Activated naive CD4-positive, alpha-beta T cell (primary cell): Measurements from ENCODE around the gene NEK2.
A peak's percentile ranks its signal among the peaks of the same experiment; 100 is the strongest.
"Not testable (repeated sequence)": the region's sequence is repeated elsewhere in the genome, so short reads cannot be mapped to it uniquely, and the experiment has no call there.

Experiments
- DNase-seq, 4 experiments: peaks; one replicate each; lab custom pipeline; 2025; lab: John Stamatoyannopoulos, UW

The NEK2 gene

DNA sequence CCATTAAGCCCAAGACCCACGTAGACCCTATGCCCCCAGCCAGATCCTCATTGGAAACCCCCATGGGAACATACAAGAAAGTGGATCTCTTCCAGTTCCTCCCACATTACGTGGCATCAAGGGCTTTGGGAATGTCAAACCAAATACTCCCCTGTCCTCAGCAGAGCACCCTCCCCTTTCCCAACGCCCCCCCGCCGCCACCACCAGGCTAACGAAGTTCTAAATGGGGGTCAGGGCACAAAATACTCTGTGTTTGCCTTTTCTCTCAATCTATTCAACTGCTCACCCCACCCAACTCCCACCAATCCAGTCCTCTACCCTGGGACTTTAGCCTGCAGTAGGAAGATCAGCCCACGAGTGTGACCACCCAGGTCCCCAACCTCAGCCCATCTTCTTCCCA, 24.5 kb downstream of the NEK2 start:
- no peak for DNase-seq

DNA sequence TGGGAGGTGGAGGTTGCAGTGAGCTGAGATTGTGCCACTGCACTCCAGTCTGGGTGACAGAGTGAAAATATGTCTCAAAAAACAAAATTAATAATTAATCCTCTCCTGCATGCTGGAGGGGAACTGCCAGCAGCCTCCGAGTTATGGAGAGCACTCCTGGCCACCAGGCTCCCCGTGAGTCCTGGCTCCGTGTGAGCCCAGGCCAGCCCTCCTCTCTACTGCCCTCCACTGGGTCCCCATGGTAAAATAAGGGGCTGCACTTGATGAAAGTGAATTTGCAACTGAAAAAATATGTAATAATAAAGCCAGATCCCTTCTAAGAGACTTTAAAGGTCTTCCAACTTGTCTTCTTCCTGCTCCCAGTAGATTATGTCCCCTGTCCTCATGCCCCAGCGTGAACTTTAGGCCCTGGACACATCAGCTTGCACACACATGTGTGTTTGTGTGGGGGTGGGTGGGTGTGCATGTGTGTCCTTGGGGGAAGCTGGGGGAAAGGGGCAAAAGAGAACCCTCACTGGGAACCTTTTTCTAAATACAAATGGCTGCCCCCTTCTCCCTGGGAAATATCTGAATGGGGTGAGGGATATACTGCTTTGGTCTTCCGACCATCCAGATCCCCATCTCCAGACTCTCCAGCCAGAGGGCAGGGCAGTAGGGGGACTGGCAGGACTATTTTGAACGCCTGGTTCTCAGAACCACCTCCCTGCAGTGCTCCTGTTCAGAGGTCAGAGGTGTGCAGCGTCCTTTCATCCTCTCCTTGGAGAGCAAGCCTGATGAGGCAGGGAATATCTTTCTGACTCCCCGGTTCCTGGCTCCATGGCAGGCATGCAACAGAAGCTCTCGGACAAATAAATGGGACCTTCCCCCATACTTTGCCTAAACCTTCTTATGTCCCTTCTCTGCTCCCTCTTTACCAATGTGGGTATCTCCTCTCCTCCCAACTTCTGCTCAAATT, 26.2 kb downstream of the NEK2 start:
- peak in 1 of 4 experiments; percentile 5 for DNase-seq

DNA sequence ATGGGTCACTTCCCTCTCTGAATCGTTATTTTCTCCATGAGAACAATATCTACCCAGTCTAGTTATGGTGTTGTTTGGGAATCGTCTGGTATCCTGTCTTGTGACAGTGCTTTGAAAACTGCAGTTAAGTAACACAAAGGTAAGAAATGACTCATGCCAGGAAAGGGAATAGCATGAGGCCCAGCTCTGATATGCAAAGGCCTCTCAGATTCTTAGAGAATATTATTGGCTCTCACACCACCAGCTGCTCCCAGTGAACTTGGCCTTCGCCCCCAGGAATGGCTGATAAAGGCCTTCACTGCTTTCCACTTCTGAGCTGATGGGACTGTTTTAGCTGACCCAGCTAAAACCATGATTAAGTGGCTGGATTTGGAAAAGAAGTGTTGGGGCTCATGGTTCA, 27.1 kb downstream of the NEK2 start:
- no peak for DNase-seq

DNA sequence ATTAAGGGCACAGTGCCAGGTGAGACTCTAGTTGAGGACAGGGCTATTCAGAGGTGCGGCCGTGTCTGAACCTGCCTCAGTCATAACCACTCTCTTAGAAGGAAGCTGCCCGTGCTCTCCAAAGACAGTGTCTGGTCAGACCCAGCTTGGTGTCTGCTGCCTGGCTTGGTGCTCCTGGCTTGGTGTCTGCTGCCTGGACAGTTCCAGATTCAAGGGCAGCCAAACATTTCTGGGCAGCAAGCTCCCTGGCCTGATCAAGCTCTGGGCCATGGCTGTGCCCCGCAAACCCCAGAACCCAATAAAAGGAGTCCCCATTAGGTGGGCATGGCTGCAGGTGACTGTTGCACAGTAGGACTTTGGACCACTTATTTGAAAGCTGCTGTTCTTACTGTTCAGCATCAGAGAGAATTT, 27.7 kb downstream of the NEK2 start:
- DNase-seq = no peak

DNA sequence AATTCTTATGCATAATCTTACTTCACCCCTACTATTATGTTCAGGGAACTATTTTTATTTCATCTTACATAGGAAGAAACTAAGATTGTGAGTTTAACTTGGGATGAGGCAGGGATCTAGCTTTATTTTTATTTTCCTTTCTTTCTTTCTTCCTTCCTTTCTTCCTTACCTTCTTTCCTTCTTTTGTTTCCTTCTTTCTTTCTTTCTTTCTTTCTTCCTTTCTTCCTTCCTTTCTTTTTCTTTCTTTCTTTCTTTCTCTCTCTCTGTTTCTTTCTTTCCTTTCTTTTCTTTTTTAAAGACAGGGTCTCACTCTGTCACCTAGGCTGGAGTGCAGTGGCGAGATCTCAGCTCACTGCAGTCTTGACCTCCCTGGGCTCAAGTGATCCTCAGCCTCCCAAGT, 28.9 kb downstream of the NEK2 start:
- no peak for DNase-seq

DNA sequence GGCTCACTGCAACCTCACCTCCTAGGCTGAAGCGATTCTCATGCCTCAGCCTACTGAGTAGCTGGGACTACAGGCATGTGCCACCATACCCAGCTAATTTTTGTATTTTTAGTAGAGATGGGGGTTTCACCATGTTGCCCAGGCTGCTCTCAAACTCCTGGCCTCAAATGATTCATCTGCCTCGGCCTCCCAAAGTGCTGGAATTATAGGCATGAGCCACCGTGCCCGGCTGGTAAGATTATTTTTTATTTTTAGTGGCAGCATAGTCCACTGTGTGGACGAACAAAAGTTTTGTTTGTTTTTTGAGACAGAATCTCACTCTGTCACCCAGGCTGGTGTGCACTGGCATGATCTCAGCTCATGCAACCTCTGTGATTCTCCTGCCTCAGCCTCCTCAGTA, 29.8 kb downstream of the NEK2 start:
- DNase-seq = not testable (repeated sequence)

DNA sequence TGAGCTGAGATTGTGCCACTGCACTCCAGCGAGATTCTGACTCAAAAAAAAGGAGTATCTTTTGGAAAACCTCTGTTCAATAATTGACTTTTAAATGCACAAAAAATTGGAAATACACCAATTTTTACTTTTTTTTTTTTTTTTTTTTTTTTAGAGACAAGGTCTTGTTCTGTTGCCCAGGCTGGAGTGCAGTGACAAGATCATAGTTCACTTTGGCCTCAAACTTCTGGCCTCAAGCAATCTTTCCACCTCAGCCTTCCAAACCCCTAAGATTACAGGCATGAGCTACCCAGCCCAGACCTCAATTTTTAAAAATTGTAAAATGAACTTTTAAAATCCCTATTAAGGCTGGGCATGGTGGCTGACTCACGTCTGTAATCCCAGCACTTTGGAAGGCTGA, 30.8 kb downstream of the NEK2 start:
- no peak for DNase-seq

DNA sequence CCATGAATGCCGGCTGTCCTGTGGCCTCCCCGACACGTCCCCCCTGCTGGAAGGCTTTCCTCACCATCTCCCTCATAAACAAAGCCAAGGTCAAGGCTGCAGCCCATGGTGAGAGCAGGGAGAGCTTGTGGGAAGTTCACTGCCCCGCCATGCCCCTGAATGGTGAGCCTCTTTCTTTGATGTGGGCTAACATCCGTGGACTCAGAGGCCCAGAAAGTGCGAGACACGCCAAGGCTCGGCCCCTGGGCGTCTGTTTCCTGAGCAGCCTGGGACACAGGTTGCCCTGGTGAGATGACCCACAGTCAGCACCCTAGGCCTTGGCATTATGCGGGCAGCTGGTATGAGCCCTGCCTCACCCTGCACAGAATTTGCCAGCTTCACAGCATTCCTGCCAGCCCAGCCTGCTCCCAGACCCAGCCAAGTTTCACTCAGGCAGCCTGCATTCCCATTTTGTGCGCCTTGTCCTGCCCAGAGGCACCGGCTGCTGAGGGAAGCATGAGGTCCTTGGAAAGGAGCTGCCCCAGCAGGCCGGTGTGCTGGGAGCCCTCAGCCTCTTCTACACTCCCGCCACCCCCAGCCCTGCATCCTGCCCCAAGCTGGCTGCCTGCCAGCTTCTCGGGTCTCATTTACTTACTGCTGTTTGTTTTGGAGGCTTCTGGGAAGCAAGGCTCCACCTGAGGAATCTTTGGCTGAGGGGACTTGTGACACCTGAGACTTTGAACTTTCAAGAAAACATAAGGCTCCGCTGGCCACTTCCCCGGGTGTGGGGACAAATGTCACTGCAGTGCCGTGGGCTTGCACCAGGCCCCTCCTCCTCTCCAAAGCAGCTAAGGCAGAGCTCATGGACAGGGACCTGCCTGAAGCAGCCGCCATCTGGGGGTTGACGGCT, 31.9 kb downstream of the NEK2 start:
- DNase-seq = peak in 1 of 4 experiments; percentile 29

DNA sequence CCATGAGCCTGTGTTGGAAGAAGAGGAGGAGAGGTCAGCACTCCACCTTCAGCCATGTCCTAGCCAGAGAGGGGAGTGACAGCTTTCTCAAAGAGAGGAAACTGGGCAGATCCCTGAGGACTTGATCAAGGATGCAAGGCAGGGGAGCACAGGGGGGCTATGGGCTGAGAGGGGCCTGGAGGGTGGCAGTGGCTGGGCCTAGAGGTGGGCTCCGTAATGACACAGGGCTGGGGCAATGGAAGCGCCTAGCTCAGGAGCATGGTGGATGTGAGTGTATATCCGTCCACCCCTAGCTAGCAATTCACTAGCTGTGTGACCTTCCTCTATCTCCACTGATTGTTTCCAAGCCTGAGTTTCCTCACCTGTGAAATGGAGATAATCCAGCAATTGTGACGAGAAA, 32.6 kb downstream of the NEK2 start:
- no peak for DNase-seq

DNA sequence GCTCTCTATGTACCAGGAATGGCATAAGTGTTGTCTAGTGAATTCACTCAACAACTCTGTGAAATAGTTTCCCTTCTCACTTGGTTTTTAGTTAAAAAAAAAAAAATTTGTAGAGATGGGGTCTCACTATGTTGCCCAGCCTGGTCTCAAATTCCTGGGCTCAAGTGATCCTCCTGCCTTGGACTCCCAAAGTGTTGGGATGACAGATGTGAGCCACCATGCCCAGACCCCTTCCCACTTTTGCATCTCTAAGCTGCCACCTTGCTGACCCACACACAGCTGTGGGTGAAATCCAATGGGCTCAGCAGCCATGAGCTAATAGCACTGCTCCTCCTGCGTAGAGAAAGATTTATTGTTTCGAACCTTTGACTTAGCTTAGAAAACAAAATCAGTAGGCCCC, 33.5 kb downstream of the NEK2 start:
- DNase-seq = no peak

DNA sequence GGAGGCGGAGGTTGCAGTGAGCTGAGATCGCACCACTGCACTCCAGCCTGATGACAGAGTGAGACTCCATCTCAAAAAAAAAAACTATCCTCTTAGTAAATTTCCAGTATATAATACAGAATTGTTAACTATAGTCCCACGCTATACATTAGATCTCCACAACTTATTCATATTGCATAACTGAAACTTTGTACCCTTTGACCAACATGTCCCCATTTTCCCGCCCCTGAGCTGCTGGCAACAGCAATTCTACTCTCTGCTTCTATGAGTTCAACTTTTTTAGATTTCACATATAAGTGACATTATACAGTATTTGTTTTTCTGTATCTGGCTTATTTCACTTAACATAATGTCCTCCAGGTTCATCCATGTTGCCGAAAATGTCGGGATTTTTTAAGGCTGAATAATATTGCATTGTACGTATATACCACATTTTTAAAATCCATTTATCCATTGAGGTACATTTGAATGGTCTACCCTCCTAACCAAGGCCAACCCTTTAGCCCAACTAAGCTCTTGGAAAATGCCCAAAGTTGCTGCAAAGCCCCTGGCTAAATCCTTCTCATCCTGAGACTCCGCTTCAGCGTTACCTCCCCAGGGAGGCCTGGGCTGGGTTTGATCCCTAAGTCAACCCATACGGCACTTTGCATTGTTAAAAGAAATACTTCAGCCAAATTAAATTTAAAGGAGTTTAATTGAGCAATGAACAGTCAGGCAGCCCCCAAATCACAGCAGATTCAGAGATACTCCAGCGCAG, 34.2 kb downstream of the NEK2 start:
- no peak for DNase-seq

DNA sequence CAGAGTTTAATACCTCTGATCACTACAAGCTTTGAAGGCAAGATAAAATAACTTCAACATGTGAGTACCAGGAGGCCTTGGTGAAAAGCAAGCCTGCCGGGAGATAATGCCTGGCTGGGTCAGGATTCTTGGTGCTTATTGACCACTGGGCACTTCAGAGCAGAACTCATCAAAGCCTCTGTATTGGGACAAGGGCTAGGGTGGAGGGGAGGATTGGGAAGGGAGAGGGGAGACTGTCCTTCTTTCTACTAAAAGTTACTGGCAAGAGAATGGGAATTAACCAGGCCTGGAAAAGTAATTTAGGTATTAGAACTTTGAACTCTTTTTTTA, 35.2 kb downstream of the NEK2 start:
- DNase-seq = no peak

DNA sequence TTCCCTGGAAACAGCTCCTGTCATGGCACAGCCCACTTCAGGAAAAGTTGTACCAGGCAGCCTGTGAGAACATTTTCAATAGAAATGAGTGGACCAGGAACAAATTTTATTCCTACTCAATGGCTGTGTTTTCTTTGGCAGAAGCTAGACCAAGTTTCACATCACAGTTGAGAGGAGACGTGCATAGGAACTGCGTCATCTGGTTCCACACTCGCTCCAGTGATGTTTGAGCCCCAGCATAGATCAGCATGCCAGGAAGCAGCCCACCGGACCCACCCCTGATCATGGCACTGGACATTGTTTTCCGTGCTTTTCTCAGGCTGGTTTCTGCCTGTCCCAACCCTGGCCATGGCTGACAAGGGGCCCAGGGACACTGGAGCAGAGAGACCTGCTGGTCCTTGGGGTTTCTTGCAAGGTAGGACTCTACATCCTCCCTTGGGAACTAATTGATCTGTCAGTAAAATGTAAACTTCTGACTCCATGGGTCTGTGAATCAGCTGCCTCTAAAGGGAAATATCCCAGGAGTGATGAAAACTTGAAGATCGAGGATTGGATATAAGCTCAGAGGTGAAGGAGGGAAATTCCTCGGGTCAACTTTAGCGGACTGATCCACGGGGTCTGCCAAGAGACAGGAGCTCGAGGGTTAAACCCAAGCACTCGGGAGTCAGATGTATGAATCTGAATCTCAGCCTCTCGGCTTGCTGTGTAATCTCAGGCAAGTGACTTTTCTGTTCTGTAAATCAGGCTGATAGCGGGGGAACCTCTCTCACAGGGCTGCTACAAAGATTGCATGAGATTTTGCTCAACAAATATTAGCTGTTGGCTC, 35.7 kb downstream of the NEK2 start:
- DNase-seq = no peak

DNA sequence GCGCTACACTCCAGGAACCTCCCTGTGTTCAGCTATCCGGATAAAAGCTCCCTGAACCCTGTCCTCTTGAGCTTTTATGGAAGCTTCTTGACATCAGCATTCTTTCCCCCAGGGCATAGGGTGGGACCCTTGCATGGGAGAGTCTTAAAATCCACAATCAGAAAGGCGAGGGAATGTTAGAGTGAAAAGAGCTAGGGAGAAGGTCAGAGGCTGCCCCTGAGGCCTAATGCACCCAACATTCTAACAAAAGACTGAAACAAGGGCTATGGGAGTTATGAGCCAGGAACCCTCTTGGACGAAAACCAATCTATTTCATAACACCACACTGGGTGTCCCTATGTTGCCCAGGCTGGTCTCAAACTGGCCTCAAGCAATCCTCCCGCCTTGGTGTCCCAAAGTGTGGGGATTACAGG, 36.7 kb downstream of the NEK2 start:
- no peak for DNase-seq

DNA sequence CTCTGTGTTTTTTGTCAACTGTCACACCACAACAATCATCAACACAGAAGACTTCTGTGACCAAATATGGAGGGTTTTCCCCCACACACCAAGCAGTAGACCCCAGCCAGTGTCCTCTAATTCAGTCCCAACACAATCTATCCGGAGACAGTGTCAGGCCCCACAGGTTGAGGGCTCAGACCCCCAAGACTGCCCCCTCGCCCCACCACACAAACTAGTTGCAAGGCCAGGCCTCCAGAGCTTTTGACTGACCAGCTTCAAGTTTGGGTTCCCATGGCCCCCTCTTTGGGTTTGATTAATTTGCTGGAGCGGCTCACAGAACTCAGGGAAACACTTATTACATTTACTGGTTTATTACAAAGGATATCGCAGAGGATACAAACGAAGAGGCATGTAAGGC, 37.2 kb downstream of the NEK2 start:
- DNase-seq = no peak

DNA sequence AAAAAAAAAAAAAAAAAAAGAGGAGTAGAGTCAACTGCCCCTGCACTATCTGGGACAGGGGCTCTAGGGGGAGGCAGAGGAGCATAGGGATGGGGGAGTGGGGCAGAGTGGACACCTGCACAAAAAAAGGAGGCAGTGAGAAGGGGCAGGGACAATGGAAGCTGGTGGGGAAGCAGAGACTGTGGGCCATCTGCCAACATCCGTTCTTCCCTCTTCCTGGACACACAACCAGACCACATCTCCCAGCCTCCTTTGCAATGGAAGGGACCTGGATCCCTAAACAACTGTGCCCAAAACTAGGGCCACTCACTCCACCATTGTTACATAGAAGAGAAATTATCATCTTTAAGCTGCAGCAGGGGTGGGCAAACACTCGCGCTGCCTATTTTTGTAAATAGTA, 38.4 kb downstream of the NEK2 start:
- no peak for DNase-seq

DNA sequence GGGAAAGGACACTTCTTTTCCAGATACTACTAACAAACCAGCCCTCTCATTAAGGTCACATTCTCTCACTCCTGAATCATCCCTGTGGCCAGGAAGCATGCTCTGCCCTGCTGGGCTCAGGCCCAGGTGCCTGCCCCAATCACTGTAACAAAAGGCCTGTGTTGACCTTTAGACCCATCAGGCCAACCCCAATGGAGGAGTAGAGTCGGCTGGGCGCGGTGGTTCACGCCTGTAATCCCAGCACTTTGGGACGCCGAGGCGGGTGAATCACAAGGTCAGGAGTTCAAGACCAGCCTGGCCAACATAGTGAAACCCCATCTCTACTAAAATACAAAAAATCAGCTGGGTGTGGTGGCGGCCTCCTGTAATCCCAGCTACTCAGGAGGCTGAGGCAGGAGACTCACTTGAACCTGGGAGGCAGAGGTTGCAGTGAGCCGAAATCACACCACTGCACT, 38.8 kb downstream of the NEK2 start:
- not testable (repeated sequence) for DNase-seq

DNA sequence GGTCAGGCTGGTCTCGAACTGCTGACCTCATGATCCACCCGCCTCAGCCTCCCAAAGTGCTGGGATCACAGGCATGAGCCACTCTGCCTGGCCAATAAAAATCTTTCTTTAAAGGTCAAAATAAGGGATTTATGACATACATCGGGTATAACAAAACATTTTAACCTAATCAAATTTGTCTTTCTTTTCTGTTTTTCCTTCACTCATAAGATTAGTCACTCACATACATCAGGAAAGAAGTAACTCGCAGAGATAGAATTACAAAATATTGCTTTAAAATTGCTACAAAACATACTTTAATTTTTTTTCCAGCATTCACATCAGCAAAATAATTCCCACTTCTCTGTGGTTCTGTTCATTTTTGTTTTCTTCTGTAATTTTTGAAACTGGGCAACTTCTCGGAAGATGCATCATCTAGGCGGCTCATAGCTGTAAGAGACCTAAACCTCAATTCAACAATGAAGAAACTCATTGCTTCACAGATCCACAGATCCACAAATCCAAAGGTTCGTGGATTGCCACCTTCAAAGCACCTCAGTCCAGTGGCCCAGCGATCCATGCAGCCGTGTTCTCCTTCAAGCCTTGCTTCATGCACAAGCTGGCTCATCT, 39.7 kb downstream of the NEK2 start:
- no peak for DNase-seq

DNA sequence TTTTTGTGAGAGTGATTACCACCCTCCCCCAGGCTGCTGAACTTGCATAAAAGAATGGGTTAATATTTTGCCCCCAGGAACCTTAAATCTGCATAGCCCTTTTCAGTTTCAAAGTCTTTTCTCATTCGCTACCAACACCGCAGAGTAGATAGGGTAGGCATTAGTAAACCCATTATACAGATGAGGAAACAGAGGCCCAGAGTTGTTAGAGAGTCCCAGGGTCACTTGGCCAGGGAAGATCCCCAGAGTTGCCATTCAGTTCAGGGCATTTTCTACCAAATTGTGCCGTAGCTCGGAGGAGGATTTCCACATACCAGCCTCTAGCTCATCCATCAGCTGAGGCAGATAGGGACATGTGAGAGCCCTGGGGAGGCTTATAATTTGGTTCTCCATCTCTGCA, 40.5 kb downstream of the NEK2 start:
- DNase-seq = no peak

DNA sequence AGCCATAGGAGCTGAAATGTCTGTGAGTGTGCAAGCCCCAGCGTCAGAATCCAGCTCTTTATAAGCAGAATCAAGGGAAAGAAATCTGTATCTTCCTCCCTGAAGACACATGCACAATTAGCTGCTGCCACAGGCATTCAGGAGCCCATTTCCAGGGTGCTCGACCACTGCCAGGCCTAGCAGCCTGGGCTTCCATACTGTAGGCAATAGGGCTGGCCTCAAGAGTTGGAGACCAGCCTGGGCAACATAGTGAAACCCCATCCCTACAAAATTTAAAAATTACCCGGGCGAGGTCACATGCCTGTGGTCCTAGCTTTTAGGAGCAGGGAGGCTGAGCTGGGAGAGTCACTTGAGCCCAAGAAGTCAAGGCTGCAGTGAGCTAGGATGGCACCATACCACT, 41.0 kb downstream of the NEK2 start:
- DNase-seq = no peak

DNA sequence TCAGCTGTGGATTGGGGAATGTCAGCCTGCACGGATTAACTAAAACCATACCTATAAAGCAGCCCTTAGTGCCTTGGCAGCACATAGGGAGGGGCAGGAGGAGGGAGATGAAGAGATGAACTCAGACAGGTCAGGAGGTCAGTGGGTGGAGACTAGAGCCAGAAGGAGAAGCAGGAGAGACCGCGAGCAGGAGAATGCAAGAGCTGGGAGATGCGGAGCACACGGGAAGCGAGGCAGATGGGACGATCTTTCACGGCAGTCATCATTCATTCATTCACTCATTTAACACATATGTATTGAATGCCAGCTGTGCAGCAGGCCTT, 41.9 kb downstream of the NEK2 start:
- DNase-seq = no peak
